Activated T-helper 17 cell treated with anti-CD3 and anti-CD28 coated beads, Interleukin-2, amount 50 U/mL, for 72 hours (primary cell): Measurements from ENCODE around the gene GADL1. TPM values are rescaled to one million over a fixed set of nuclear protein-coding genes. Genes with fewer than 3 reads are reported as not detected.

Experiments used
- ATAC-seq: fragments of 150-1000 bp; cut with Tn5 transposase; replicated peaks from 2 replicates; pipeline ENCODE4 v1.10.0; 2021; ENCODE audit warnings: mild to moderate bottlenecking, moderate library complexity
- H3K27ac Mint-ChIP-seq: one replicate; pipeline ENCODE4 v1.8.0; 2022; ENCODE audit warnings: mixed read lengths
- H3K27me3 Mint-ChIP-seq: one replicate; pipeline ENCODE4 v1.8.0; 2022; ENCODE audit warnings: mixed read lengths
- H3K36me3 Mint-ChIP-seq: one replicate; pipeline ENCODE4 v1.8.0; 2022; ENCODE audit warnings: low read depth, mild to moderate bottlenecking, mixed read lengths
- H3K4me1 Mint-ChIP-seq: one replicate; pipeline ENCODE4 v1.8.0; 2022; ENCODE audit warnings: mixed read lengths
- H3K4me3 Mint-ChIP-seq: one replicate; pipeline ENCODE4 v1.8.0; 2022; ENCODE audit warnings: mild to moderate bottlenecking, mixed read lengths
- H3K9me3 Mint-ChIP-seq: one replicate; pipeline ENCODE4 v1.8.0; 2022; ENCODE audit warnings: mixed read lengths
- total RNA-seq, 2 donors: library from RNA; stranded (reverse); gene quantifications; one replicate each; pipeline ENCODE4 v1.2.3, GENCODE V29; 2022

Gene GADL1
- total RNA-seq, 2 donors from 2014 or later, result not detected

- Mint-ChIP-seq H3K4me3 (no peak overlapping the region), H3K36me3 (no peaks in the 10 kb centered on the region)
- ATAC-seq, result no peak
Observed at GRCh38 chr3:30723211-30723610, 171.2 kb downstream of the GADL1 start.

GRCh38 chr3:30721314-30721634 is 173.2 kb downstream of the GADL1 start:
- ATAC-seq, result no peak
- Mint-ChIP-seq H3K4me1 (no peaks in the 10 kb centered on the region), H3K4me3 (no peak overlapping the region), H3K27ac (no peak overlapping the region), H3K9me3 (peaks cover 8% of the 10 kb centered on the region), H3K27me3 (peaks cover 6% of the 10 kb centered on the region), H3K36me3 (no peaks in the 10 kb centered on the region)

More at GRCh38 chr3:30723211-30723610, 171.2 kb downstream of the GADL1 start:
- Mint-ChIP-seq H3K9me3 (peaks cover 8% of the 10 kb centered on the region), H3K27me3 (peaks cover 6% of the 10 kb centered on the region), H3K4me1 (no peaks in the 10 kb centered on the region), H3K27ac (no peak overlapping the region)

GRCh38 chr3:30720586-30721313 is 173.7 kb downstream of the GADL1 start:
- Mint-ChIP-seq H3K4me1 (no peaks in the 10 kb centered on the region), H3K27ac (no peak overlapping the region), H3K9me3 (peaks cover 8% of the 10 kb centered on the region), H3K27me3 (peaks cover 6% of the 10 kb centered on the region), H3K4me3 (no peak overlapping the region), H3K36me3 (no peaks in the 10 kb centered on the region)
- no peak for ATAC-seq

GRCh38 chr3:30719536-30719935 is 174.9 kb downstream of the GADL1 start:
- Mint-ChIP-seq H3K4me3 (no peak overlapping the region), H3K9me3 (peaks cover 3% of the 10 kb centered on the region), H3K4me1 (no peaks in the 10 kb centered on the region), H3K27ac (no peak overlapping the region), H3K27me3 (peaks cover 6% of the 10 kb centered on the region), H3K36me3 (no peaks in the 10 kb centered on the region)
- no peak for ATAC-seq

- Mint-ChIP-seq H3K9me3 (no peaks in the 10 kb centered on the region), H3K27ac (no peak overlapping the region), H3K27me3 (no peaks in the 10 kb centered on the region), H3K36me3 (no peaks in the 10 kb centered on the region), H3K4me3 (no peak overlapping the region), H3K4me1 (no peaks in the 10 kb centered on the region)
- no peak for ATAC-seq
Observed at GRCh38 chr3:30713885-30714503, 180.5 kb downstream of the GADL1 start.

GRCh38 chr3:30712991-30713390 is 181.5 kb downstream of the GADL1 start:
- H3K27me3 Mint-ChIP-seq, result no peaks in the 10 kb centered on the region
- no peak overlapping the region for H3K27ac Mint-ChIP-seq
- H3K9me3 Mint-ChIP-seq, result no peaks in the 10 kb centered on the region
- H3K36me3 Mint-ChIP-seq, result no peaks in the 10 kb centered on the region
- ATAC-seq, result no peak
- H3K4me3 Mint-ChIP-seq, result no peak overlapping the region
- peaks cover 5% of the 10 kb centered on the region for H3K4me1 Mint-ChIP-seq

- peaks cover 4% of the 10 kb centered on the region for H3K9me3 Mint-ChIP-seq
- no peaks in the 10 kb centered on the region for H3K27me3 Mint-ChIP-seq
- H3K27ac Mint-ChIP-seq, result no peak overlapping the region
- ATAC-seq, result no peak
- peaks cover 5% of the 10 kb centered on the region for H3K4me1 Mint-ChIP-seq
- H3K4me3 Mint-ChIP-seq, result no peak overlapping the region
- no peaks in the 10 kb centered on the region for H3K36me3 Mint-ChIP-seq
Observed at GRCh38 chr3:30711867-30712266, 182.6 kb downstream of the GADL1 start.

GRCh38 chr3:30711151-30711550 is 183.3 kb downstream of the GADL1 start:
- ATAC-seq, result no peak
- Mint-ChIP-seq H3K36me3 (no peaks in the 10 kb centered on the region), H3K27ac (no peak overlapping the region), H3K27me3 (no peaks in the 10 kb centered on the region), H3K9me3 (peaks cover 4% of the 10 kb centered on the region), H3K4me3 (no peak overlapping the region), H3K4me1 (peaks cover 5% of the 10 kb centered on the region)

- H3K36me3 Mint-ChIP-seq, result no peaks in the 10 kb centered on the region
- peaks cover 5% of the 10 kb centered on the region for H3K4me1 Mint-ChIP-seq
- H3K27me3 Mint-ChIP-seq, result no peaks in the 10 kb centered on the region
- no peak overlapping the region for H3K27ac Mint-ChIP-seq
- H3K9me3 Mint-ChIP-seq, result peaks cover 4% of the 10 kb centered on the region
- ATAC-seq, result no peak
- H3K4me3 Mint-ChIP-seq, result no peak overlapping the region
Observed at GRCh38 chr3:30710017-30710416, 184.4 kb downstream of the GADL1 start.

GRCh38 chr3:30708472-30708871 is 186.0 kb downstream of the GADL1 start:
- no peaks in the 10 kb centered on the region for H3K36me3 Mint-ChIP-seq
- no peak overlapping the region for H3K4me3 Mint-ChIP-seq
- H3K27me3 Mint-ChIP-seq, result no peaks in the 10 kb centered on the region
- peaks cover 5% of the 10 kb centered on the region for H3K4me1 Mint-ChIP-seq
- H3K27ac Mint-ChIP-seq, result no peak overlapping the region
- H3K9me3 Mint-ChIP-seq, result peaks cover 4% of the 10 kb centered on the region
- no peak for ATAC-seq

GRCh38 chr3:30707825-30708224 is 186.6 kb downstream of the GADL1 start:
- H3K27ac Mint-ChIP-seq, result no peak overlapping the region
- H3K27me3 Mint-ChIP-seq, result no peaks in the 10 kb centered on the region
- no peak overlapping the region for H3K4me3 Mint-ChIP-seq
- H3K36me3 Mint-ChIP-seq, result no peaks in the 10 kb centered on the region
- H3K4me1 Mint-ChIP-seq, result peaks cover 5% of the 10 kb centered on the region
- H3K9me3 Mint-ChIP-seq, result peaks cover 4% of the 10 kb centered on the region
- no peak for ATAC-seq

GRCh38 chr3:30704931-30705890 is 189.2 kb downstream of the GADL1 start:
- Mint-ChIP-seq H3K27me3 (no peaks in the 10 kb centered on the region), H3K4me1 (peaks cover 5% of the 10 kb centered on the region), H3K36me3 (peaks cover 7% of the 10 kb centered on the region), H3K9me3 (peaks cover 4% of the 10 kb centered on the region), H3K4me3 (no peak overlapping the region), H3K27ac (no peak overlapping the region)
- no peak for ATAC-seq

- Mint-ChIP-seq H3K4me1 (no peaks in the 10 kb centered on the region), H3K36me3 (peaks cover 19% of the 10 kb centered on the region), H3K27ac (peak overlapping the region; percentile 5), H3K27me3 (no peaks in the 10 kb centered on the region), H3K9me3 (peaks cover 4% of the 10 kb centered on the region), H3K4me3 (no peak overlapping the region)
- ATAC-seq, result no peak
Observed at GRCh38 chr3:30702828-30703397, 191.5 kb downstream of the GADL1 start.

GRCh38 chr3:30702038-30702827 is 192.2 kb downstream of the GADL1 start:
- peaks cover 26% of the 10 kb centered on the region for H3K36me3 Mint-ChIP-seq

More at GRCh38 chr3:30702038-30702827, 192.2 kb downstream of the GADL1 start:
- Mint-ChIP-seq H3K27ac (peak overlapping the region; percentile 5), H3K4me3 (no peak overlapping the region), H3K4me1 (no peaks in the 10 kb centered on the region), H3K27me3 (no peaks in the 10 kb centered on the region), H3K9me3 (peaks cover 3% of the 10 kb centered on the region)
- ATAC-seq, result no peak
